Central memory CD4-positive, alpha-beta T cell (primary cell): ENCODE measurements around the gene TAAR5.
"Not testable (repeated sequence)": the region's sequence is repeated elsewhere in the genome, so short reads cannot be mapped to it uniquely, and the experiment has no call there.

ENCODE experiments used
- DNase-seq: peaks from one replicate; pipeline ENCODE4 v3.0.0; 2022

Gene TAAR5

GRCh38 chr6:132570221-132570777, 19.2 kb downstream of the TAAR5 start, which contains the start of gene TAAR6:
Gene TAAR6 (plus strand): TSS chr6:132570322. CDS start chr6:132570322, 0 bp downstream.
- DNase-seq, result no peak

- no peak for DNase-seq
Measured at GRCh38 chr6:132569170-132569569, 20.4 kb downstream of the TAAR5 start.

- no peak for DNase-seq
Measured at GRCh38 chr6:132568611-132569010, 20.9 kb downstream of the TAAR5 start.

- no peak for DNase-seq
Measured at GRCh38 chr6:132567566-132567965, 22.0 kb downstream of the TAAR5 start.

- no peak for DNase-seq
Measured at GRCh38 chr6:132566404-132566803, 23.1 kb downstream of the TAAR5 start.

DNA sequence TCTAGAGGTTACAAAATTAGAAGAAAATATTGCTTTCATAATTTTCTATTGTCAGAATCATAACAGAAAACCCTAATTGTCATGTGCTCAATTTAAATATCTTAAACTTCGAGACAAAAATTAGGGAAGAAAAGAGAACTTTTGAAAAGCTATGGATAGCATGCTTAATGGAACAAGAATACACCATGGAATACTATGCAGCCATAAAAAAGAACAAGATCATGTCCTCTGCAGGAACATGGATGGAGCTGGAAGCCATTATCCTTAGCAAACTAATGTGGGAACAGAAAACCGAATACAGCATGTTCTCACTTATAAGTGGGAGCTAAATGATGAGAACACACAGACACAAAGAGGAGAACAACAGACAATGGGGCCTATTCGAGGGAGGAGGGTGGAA, 29.5 kb downstream of the TAAR5 start:
- not testable (repeated sequence) for DNase-seq

- DNase-seq, result no peak
Measured at GRCh38 chr6:132552372-132552771, 37.2 kb downstream of the TAAR5 start, which contains the start of gene TAAR8. Gene TAAR8 (plus strand): TSS chr6:132552672. CDS start chr6:132552693, 21 bp downstream.

DNA sequence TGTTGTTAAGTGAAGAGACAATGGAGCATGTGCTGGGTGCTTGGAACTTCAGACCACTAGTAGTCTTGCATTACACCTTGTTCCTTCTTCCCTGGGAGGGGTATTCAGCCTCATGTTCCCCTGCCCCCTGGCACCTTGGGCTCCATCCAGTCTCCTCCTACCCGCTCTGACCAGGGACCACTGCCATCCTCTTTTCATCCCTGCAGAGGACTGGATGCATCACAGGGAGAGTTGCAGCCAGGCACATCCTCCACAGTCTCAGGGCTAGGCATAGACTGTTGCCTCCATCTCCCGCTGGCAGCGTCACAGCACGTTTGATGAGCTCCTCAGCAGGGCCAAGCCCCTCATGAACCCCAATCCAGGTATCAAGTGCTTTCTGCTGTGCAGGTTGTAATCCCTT, 38.3 kb downstream of the TAAR5 start:
- no peak for DNase-seq

DNA sequence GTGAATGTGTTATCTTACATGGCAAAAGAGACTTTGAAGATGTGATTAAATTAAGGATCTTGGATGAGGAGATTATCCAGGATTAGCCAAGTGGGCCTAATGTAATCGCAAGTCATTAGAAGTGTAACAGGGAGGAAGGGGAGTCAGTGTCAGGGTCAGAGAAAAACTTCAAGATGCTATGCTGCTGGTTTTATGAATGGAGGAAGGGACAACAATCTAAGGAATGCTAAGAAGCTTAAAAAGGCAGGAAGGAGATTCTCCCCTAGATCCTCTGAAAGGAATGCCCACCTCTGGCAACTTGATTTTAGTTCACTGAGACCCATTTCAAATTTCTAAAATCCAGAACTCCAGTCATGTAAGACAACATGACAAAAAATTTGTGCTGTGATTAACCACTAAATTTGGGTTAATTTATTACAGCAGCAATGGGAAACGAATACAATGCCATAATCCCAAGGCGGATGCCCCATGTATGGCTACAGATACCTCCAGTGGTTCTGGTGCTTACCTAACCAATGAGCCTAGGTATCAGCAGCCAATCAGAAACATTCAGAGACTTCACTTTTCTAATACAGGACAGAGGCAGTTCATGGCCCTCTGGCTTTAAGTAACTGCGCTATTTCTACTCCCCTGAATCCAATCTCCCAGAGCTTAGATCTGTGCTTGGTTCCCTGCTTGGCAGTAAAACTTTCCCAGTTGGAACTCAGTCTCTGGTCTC, 40.6 kb downstream of the TAAR5 start:
- no peak for DNase-seq

DNA sequence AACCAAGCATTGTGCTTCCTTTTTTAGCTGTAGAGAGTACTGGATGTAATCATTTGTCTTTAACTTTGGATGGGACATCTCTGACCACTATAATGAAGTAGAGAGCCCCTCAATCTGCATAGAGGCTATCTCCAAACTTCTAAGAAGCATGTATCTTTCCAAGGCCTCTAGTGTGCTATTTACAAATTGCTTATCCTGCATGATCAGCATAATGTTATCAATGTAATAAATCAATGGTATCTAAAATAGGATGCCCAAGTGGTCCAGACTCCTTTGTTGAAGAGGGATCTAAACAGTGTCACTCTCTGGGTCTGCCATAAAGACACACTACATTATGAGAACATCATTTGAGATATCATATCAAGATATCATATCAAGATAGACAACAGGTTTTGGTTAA, 44.7 kb downstream of the TAAR5 start:
- no peak for DNase-seq
